Natural killer cell (primary cell): ENCODE data around the gene ABHD6. TPM values are rescaled to one million over a fixed set of nuclear protein-coding genes. Genes with fewer than 3 reads are reported as not detected.

Experiments
- ATAC-seq, 3 donors: fragments of 150-1000 bp in 2 of 3; fragments of 200-7000 bp in 1 of 3; cut with Tn5 transposase; 1 replicate in 1 of 3; 2 replicates in 2 of 3; pipeline ENCODE4 v1.10.0; 2021; ENCODE audit warnings: mild to moderate bottlenecking in 2 of 3, moderate library complexity in 2 of 3
- DNase-seq, 2 donors: peaks; one replicate each; pipeline versions ENCODE4 v3.0.0 to v3.0.0-alpha.2; 2013 to 2021; ENCODE audit warnings: mixed read lengths in 1 of 2
- H3K27ac ChIP-seq: one replicate; pipeline ENCODE4 v1.5.1; 2013; ENCODE audit warnings: mild to moderate bottlenecking, low read length
- H3K27me3 ChIP-seq: one replicate; pipeline ENCODE4 v1.6.1; 2013; ENCODE audit warnings: low read length; ENCODE audit not compliant: control insufficient read depth, insufficient read depth
- H3K36me3 ChIP-seq: one replicate; pipeline ENCODE4 v1.6.1; 2013; ENCODE audit warnings: low read length; ENCODE audit not compliant: control insufficient read depth, insufficient read depth
- H3K4me1 ChIP-seq: one replicate; pipeline ENCODE4 v1.6.1; 2013; ENCODE audit warnings: low read length; ENCODE audit not compliant: control insufficient read depth, insufficient read depth
- H3K4me3 ChIP-seq: one replicate; pipeline ENCODE4 v1.5.1; 2013; ENCODE audit warnings: low read length
- H3K9me3 ChIP-seq: one replicate; pipeline ENCODE4 v1.6.1; 2013; ENCODE audit warnings: low read length; ENCODE audit not compliant: control insufficient read depth, insufficient read depth
- H3K27ac Mint-ChIP-seq, 2 donors: one replicate each; pipeline ENCODE4 v1.8.0; 2022; ENCODE audit warnings: mild to moderate bottlenecking in 2 of 2, mixed read lengths in 2 of 2, moderate library complexity in 1 of 2
- H3K27me3 Mint-ChIP-seq, 2 donors: one replicate each; pipeline ENCODE4 v1.8.0; 2022; ENCODE audit warnings: low read depth in 2 of 2, mixed read lengths in 2 of 2
- H3K36me3 Mint-ChIP-seq: one replicate; pipeline ENCODE4 v1.8.0; 2022; ENCODE audit warnings: mixed read lengths
- H3K4me1 Mint-ChIP-seq, 2 donors: one replicate each; pipeline ENCODE4 v1.8.0; 2022; ENCODE audit warnings: mixed read lengths in 2 of 2
- H3K4me3 Mint-ChIP-seq: one replicate; pipeline ENCODE4 v1.8.0; 2022; ENCODE audit warnings: mild to moderate bottlenecking, moderate library complexity, mixed read lengths
- H3K9me3 Mint-ChIP-seq, 2 donors: one replicate each; pipeline ENCODE4 v1.8.0; 2022; ENCODE audit warnings: mixed read lengths in 2 of 2
- CTCF ChIP-seq: fragments of 200-600 bp; IDR thresholded peaks from one replicate; pipeline ENCODE4 v1.8.0; 2022; ENCODE audit warnings: antibody characterized with exemption
- WGBS: methylation state at CpG from one replicate; pipeline ENCODE4 v1.1.7; 2013; ENCODE audit warnings: missing lambda C conversion rate; ENCODE audit not compliant: insufficient coverage; 5-methylcytosine and 5-hydroxymethylcytosine counted together
- intact Hi-C: fragments of 100-400 bp; cut with micrococcal nuclease; formaldehyde crosslinking; loops from one replicate; pipeline ENCODE4 v1.14.2; 2022
- total RNA-seq, 4 donors: library from RNA; stranded (reverse); fragments of 120-200 nt in 1 of 4; gene quantifications; one replicate each; pipeline versions ENCODE4 v1.2.3 to v1.2.4, GENCODE V29; 2013 to 2022

Gene ABHD6
- total RNA-seq, 3 donors from 2014 or later (not counting 1 experiment from before 2014, with no cell fraction given) = 5.0 to 10.6 (median 9.3) TPM

GRCh38 chr3:58231666-58232065 lies 5.9 kb upstream of the ABHD6 start:
- DNase-seq = no peak
- no peak overlapping the region for H3K4me3 ChIP-seq
- H3K27ac ChIP-seq = no peak overlapping the region
- H3K27me3 ChIP-seq = no peaks in the 10 kb centered on the region
- H3K9me3 Mint-ChIP-seq = no peaks in the 10 kb centered on the region
- H3K9me3 ChIP-seq = no peaks in the 10 kb centered on the region
- no peaks in the 10 kb centered on the region for H3K36me3 ChIP-seq
- no peak overlapping the region for H3K27ac Mint-ChIP-seq
- 97% methylated on average over 2 of the region's 2 CpGs for WGBS
- H3K36me3 Mint-ChIP-seq = no peaks in the 10 kb centered on the region
- peaks cover 31 to 34% of the 10 kb centered on the region in 2 donors for H3K27me3 Mint-ChIP-seq
- intact Hi-C loops = no loop called here
- peaks cover 5% of the 10 kb centered on the region for H3K4me1 ChIP-seq
- ATAC-seq = no peak
- no peak overlapping the region for H3K4me3 Mint-ChIP-seq
- H3K4me1 Mint-ChIP-seq = peaks cover 0 to 4% of the 10 kb centered on the region in 2 donors
- no peak for TF ChIP-seq CTCF

DNA sequence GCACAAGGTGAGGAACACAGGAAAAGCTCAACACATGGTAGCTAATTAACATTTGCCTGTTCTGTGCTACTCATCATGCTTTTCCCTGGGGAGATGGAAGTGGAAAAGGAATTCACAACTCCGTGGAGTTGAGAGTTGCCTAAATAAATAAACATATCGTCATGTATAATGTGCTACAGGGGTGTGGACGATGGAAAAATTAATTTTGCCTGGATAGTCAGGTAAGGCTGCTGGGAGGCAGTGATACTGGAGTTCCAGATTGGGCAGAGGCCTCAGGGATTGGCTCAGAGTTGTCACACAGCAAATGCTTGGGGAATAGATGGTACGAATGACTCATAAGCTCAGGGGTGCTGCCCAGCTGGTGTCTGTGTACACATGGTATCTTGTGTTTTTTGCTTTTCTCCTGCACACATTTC lies 3.1 kb upstream of the ABHD6 start:
- ATAC-seq = no peak
- Histone ChIP-seq H3K4me3 (no peak overlapping the region), H3K9me3 (no peaks in the 10 kb centered on the region), H3K4me1 (peaks cover 19% of the 10 kb centered on the region), H3K27me3 (no peaks in the 10 kb centered on the region), H3K36me3 (no peaks in the 10 kb centered on the region), H3K27ac (no peak overlapping the region)
- intact Hi-C loops = no loop called here
- WGBS = 83% methylated on average over 2 of the region's 4 CpGs
- Mint-ChIP-seq H3K9me3 (no peaks in the 10 kb centered on the region), H3K36me3 (no peaks in the 10 kb centered on the region), H3K27me3 (peaks cover 25 to 27% of the 10 kb centered on the region in 2 donors), H3K4me3 (no peak overlapping the region), H3K27ac (no peak overlapping the region), H3K4me1 (peaks cover 6 to 12% of the 10 kb centered on the region in 2 donors)
- DNase-seq = no peak
- no peak for TF ChIP-seq CTCF

- H3K4me1 Mint-ChIP-seq = peaks cover 6 to 13% of the 10 kb centered on the region in 2 donors
- no peak overlapping the region for H3K4me3 ChIP-seq
- peak overlapping the region; percentile 88 for H3K4me3 Mint-ChIP-seq
- no peak for TF ChIP-seq CTCF
- no peaks in the 10 kb centered on the region for H3K9me3 Mint-ChIP-seq
- no peaks in the 10 kb centered on the region for H3K9me3 ChIP-seq
- no peaks in the 10 kb centered on the region for H3K36me3 Mint-ChIP-seq
- intact Hi-C loops = no loop called here
- ATAC-seq (no peak), DNase-seq (no peak)
- peaks cover 18 to 22% of the 10 kb centered on the region in 2 donors for H3K27me3 Mint-ChIP-seq
- peaks cover 19% of the 10 kb centered on the region for H3K4me1 ChIP-seq
- H3K27ac Mint-ChIP-seq = peak overlapping the region in 1 of 2 donors; percentile 84
- no peaks in the 10 kb centered on the region for H3K36me3 ChIP-seq
- H3K27me3 ChIP-seq = no peaks in the 10 kb centered on the region
- WGBS = 93% methylated on average over 4 of the region's 4 CpGs
- H3K27ac ChIP-seq = no peak overlapping the region
These were observed 1.6 kb upstream of the ABHD6 start for GRCh38 chr3:58235970-58236369.
